WERI-Rb-1 (cell line): ENCODE results near the gene ATP5PO.

ENCODE experiments used
- DNase-seq: peaks from one replicate; pipeline ENCODE4 v3.0.0-alpha.2; 2020
- H3K27ac ChIP-seq: fragments of 250-450 bp; sonication (Bioruptor Pico); 2 replicates; pipeline ENCODE4 v1.5.1; 2020; ENCODE audit warnings: mild to moderate bottlenecking, moderate library complexity
- H3K27me3 ChIP-seq: fragments of 250-450 bp; sonication (Bioruptor Pico); 2 replicates; pipeline ENCODE4 v1.5.1; 2021; ENCODE audit warnings: mild to moderate bottlenecking, low read depth, moderate library complexity; ENCODE audit not compliant: insufficient read depth, severe bottlenecking
- H3K36me3 ChIP-seq: fragments of 250-450 bp; sonication (Bioruptor Pico); 2 replicates; pipeline ENCODE4 v1.5.1; 2020; ENCODE audit warnings: mild to moderate bottlenecking, moderate library complexity
- H3K4me3 ChIP-seq: 2 replicates; pipeline ENCODE4 v1.5.1; 2011; ENCODE audit warnings: low read depth, mild to moderate bottlenecking, control low read depth, low read length
- H3K9me3 ChIP-seq: fragments of 250-450 bp; sonication (Bioruptor Pico); 2 replicates; pipeline ENCODE4 v1.5.1; 2021; ENCODE audit warnings: mild to moderate bottlenecking, moderate library complexity; ENCODE audit not compliant: severe bottlenecking
- CTCF ChIP-seq: IDR thresholded peaks from 2 replicates; pipeline ENCODE4 v1.5.1; 2011; ENCODE audit warnings: low read depth, mild to moderate bottlenecking, control low read depth, inconsistent platforms, low read length

ATP5PO gene

GRCh38 chr21:33948951-33949444 lies 33.4 kb upstream of the ATP5PO start:
- H3K9me3 ChIP-seq = peaks cover 3% of the 10 kb centered on the region
- peaks cover 71% of the 10 kb centered on the region for H3K27me3 ChIP-seq
- TF ChIP-seq CTCF = no peak
- H3K4me3 ChIP-seq = no peak overlapping the region
- no peaks in the 10 kb centered on the region for H3K36me3 ChIP-seq
- H3K27ac ChIP-seq = no peak overlapping the region
- no peak for DNase-seq

GRCh38 chr21:33948096-33948950 lies 32.7 kb upstream of the ATP5PO start:
- Histone ChIP-seq H3K36me3 (no peaks in the 10 kb centered on the region), H3K27me3 (peaks cover 69% of the 10 kb centered on the region), H3K4me3 (no peak overlapping the region), H3K27ac (no peak overlapping the region), H3K9me3 (peaks cover 3% of the 10 kb centered on the region)
- DNase-seq = no peak
- no peak for TF ChIP-seq CTCF

- Histone ChIP-seq H3K27me3 (peaks cover 63% of the 10 kb centered on the region), H3K27ac (no peak overlapping the region), H3K36me3 (no peaks in the 10 kb centered on the region), H3K4me3 (no peak overlapping the region), H3K9me3 (peaks cover 3% of the 10 kb centered on the region)
- DNase-seq = no peak
- TF ChIP-seq CTCF = no peak
These were observed 32.0 kb upstream of the ATP5PO start for GRCh38 chr21:33947451-33948095.

- no peak for TF ChIP-seq CTCF
- no peak for DNase-seq
- Histone ChIP-seq H3K27me3 (peaks cover 62% of the 10 kb centered on the region), H3K4me3 (no peak overlapping the region), H3K9me3 (peaks cover 3% of the 10 kb centered on the region), H3K27ac (no peak overlapping the region), H3K36me3 (no peaks in the 10 kb centered on the region)
These were observed 30.2 kb upstream of the ATP5PO start for GRCh38 chr21:33945652-33946270.

- H3K27me3 ChIP-seq = peaks cover 70% of the 10 kb centered on the region
- TF ChIP-seq CTCF = no peak
- no peak overlapping the region for H3K27ac ChIP-seq
- H3K36me3 ChIP-seq = no peaks in the 10 kb centered on the region
- no peak overlapping the region for H3K4me3 ChIP-seq
- H3K9me3 ChIP-seq = peaks cover 5% of the 10 kb centered on the region
- no peak for DNase-seq
These were observed 28.7 kb upstream of the ATP5PO start for GRCh38 chr21:33944185-33944763.
